ENCODE data around the gene URAD.
"Not testable (repeated sequence)": the region's sequence is repeated elsewhere in the genome, so short reads cannot be mapped to it uniquely, and the experiment has no call there.

The URAD gene

GRCh38 chr13:27988520-27988919, at the start of gene URAD:
Gene URAD, minus strand, starts transcription at chr13:27988693. Its CDS starts 56 bp downstream, at chr13:27988637.
- no peak for DNase-seq (ENCODE audit: low read depth in 2 of 3, low spot score in 2 of 3)

GRCh38 chr13:28037399-28037798, 48.9 kb upstream of the URAD start:
- no peak for DNase-seq (ENCODE audit: low read depth in 2 of 3, low spot score in 2 of 3)

- no peak for DNase-seq (ENCODE audit: low read depth in 2 of 3, low spot score in 2 of 3)
These were observed 46.8 kb upstream of the URAD start for GRCh38 chr13:28035146-28035782.

GRCh38 chr13:28033894-28034655, 45.6 kb upstream of the URAD start:
- no peak for DNase-seq (ENCODE audit: low read depth in 2 of 3, low spot score in 2 of 3)

GRCh38 chr13:28032438-28032837, 43.9 kb upstream of the URAD start:
- DNase-seq (ENCODE audit: low read depth in 2 of 3, low spot score in 2 of 3), result not testable (repeated sequence)

GRCh38 chr13:28031896-28032288, 43.4 kb upstream of the URAD start:
- DNase-seq (ENCODE audit: low read depth in 2 of 3, low spot score in 2 of 3), result no peak

GRCh38 chr13:28031220-28031895, 42.9 kb upstream of the URAD start:
- DNase-seq (ENCODE audit: low read depth in 2 of 3, low spot score in 2 of 3), result no peak

GRCh38 chr13:28027607-28028364, 39.3 kb upstream of the URAD start:
- DNase-seq (ENCODE audit: low read depth in 2 of 3, low spot score in 2 of 3), result no peak

GRCh38 chr13:28027071-28027470, 38.6 kb upstream of the URAD start:
- no peak for DNase-seq (ENCODE audit: low read depth in 2 of 3, low spot score in 2 of 3)

- DNase-seq (ENCODE audit: low read depth in 2 of 3, low spot score in 2 of 3), result no peak
These were observed 38.0 kb upstream of the URAD start for GRCh38 chr13:28026508-28026907.

GRCh38 chr13:28022848-28023518, 34.5 kb upstream of the URAD start:
- no peak for DNase-seq (ENCODE audit: low read depth in 2 of 3, low spot score in 2 of 3)

GRCh38 chr13:28014301-28014700, 25.8 kb upstream of the URAD start:
- no peak for DNase-seq (ENCODE audit: low read depth in 2 of 3, low spot score in 2 of 3)

- no peak for DNase-seq (ENCODE audit: low read depth in 2 of 3, low spot score in 2 of 3)
These were observed 25.0 kb upstream of the URAD start for GRCh38 chr13:28013482-28013881.

GRCh38 chr13:28012896-28013295, 24.4 kb upstream of the URAD start:
- no peak for DNase-seq (ENCODE audit: low read depth in 2 of 3, low spot score in 2 of 3)

GRCh38 chr13:28012383-28012782, 23.9 kb upstream of the URAD start:
- no peak for DNase-seq (ENCODE audit: low read depth in 2 of 3, low spot score in 2 of 3)

- DNase-seq (ENCODE audit: low read depth in 2 of 3, low spot score in 2 of 3), result no peak
These were observed 21.6 kb upstream of the URAD start for GRCh38 chr13:28010046-28010445.

- DNase-seq (ENCODE audit: low read depth in 2 of 3, low spot score in 2 of 3), result not testable (repeated sequence)
These were observed 16.5 kb upstream of the URAD start for GRCh38 chr13:28005016-28005415.

GRCh38 chr13:28002886-28003698, 14.6 kb upstream of the URAD start:
- DNase-seq (ENCODE audit: low read depth in 2 of 3, low spot score in 2 of 3), result no peak

GRCh38 chr13:28001837-28002473, 13.5 kb upstream of the URAD start:
- no peak for DNase-seq (ENCODE audit: low read depth in 2 of 3, low spot score in 2 of 3)

GRCh38 chr13:28001049-28001448, 12.6 kb upstream of the URAD start:
- no peak for DNase-seq (ENCODE audit: low read depth in 2 of 3, low spot score in 2 of 3)
